HCT116 (cell line): ENCODE results near the gene ARHGAP42. TPM values are rescaled to one million over a fixed set of nuclear protein-coding genes. Genes with fewer than 3 reads are reported as not detected.

ENCODE experiments used
- ATAC-seq: fragments of 200-7000 bp; cut with Tn5 transposase; 2 replicates; pipeline ENCODE4 v1.9.1; 2020; ENCODE audit warnings: mild to moderate bottlenecking, moderate library complexity
- BruUV-seq: library from RNA; stranded (reverse); fragments of 400-500 nt; replicated peaks from 2 replicates; lab custom pipeline; 2021; lab: Mats Ljungman, UMichigan
- CTCF ChIA-PET: fragments of 300-600 bp; sonication (Branson Sonifier 250); formaldehyde crosslinking; loops from one replicate; lab custom pipeline; 2021; ENCODE audit warnings: antibody characterized with exemption; lab: Charles Lee
- POLR2A ChIA-PET: fragments of 300-600, 350-600 bp; sonication (Branson Sonifier 250); formaldehyde crosslinking; loops from one replicate; lab custom pipeline; 2021; ENCODE audit warnings: antibody characterized with exemption; lab: Charles Lee
- RAD21 ChIA-PET, 2 experiments: fragments of 300-600 bp; sonication (Branson Sonifier 250); formaldehyde crosslinking; loops; one replicate each; lab custom pipeline; 2023; ENCODE audit warnings: low total read pairs in 2 of 2; ENCODE audit not compliant: uncharacterized antibody in 2 of 2, unreplicated experiment in 2 of 2, low non-redundant PET in 1 of 2; lab: Charles Lee
- DNase-seq: peaks from one replicate; pipeline ENCODE4 v3.0.0-alpha.2; 2010; ENCODE audit warnings: low read depth, low spot score
- H2AFZ ChIP-seq: fragments of 200-600 bp; shearing (Covaris generic), sonication (generic); 2 replicates; pipeline ENCODE4 v1.6.1; 2017; ENCODE audit warnings: low read depth, mixed run types, mixed read lengths, antibody characterized with exemption, low read length; ENCODE audit not compliant: poor library complexity, severe bottlenecking
- H3K27ac ChIP-seq: 2 replicates; pipeline ENCODE4 v1.5.1; 2012; ENCODE audit warnings: low read depth, low read length
- H3K27me3 ChIP-seq: fragments of 200-600 bp; sonication (generic); 2 replicates; pipeline ENCODE4 v1.6.1; 2016; ENCODE audit warnings: mixed run types, low read length, mixed read lengths; ENCODE audit not compliant: insufficient read depth
- H3K36me3 ChIP-seq, 2 experiments: fragments of 200-500 bp in 1 of 2; fragments of 200-600 bp in 1 of 2; sonication (Bioruptor generic) in 1 of 2; sonication (generic) in 1 of 2; 2 replicates each; pipeline versions ENCODE4 v1.5.1 to v1.6.1; 2014 to 2016; ENCODE audit warnings: low read length in 2 of 2, inconsistent platforms in 1 of 2, mixed read lengths in 1 of 2, mixed run types in 1 of 2; ENCODE audit not compliant: insufficient read depth in 2 of 2, control insufficient read depth in 1 of 2
- H3K4me1 ChIP-seq, 2 experiments: fragments of 200-600 bp in 1 of 2; sonication (generic) in 1 of 2; 2 replicates each; pipeline versions ENCODE4 v1.5.1 to v1.6.1; 2012 to 2017; ENCODE audit warnings: low read length in 2 of 2, inconsistent platforms in 1 of 2, mild to moderate bottlenecking in 1 of 2, mixed read lengths in 1 of 2, mixed run types in 1 of 2, moderate library complexity in 1 of 2; ENCODE audit not compliant: insufficient read depth in 2 of 2, control insufficient read depth in 1 of 2
- H3K4me2 ChIP-seq: fragments of 200-600 bp; sonication (generic); 2 replicates; pipeline ENCODE4 v1.6.1; 2017; ENCODE audit warnings: mixed run types, low read length, mixed read lengths
- H3K4me3 ChIP-seq, 2 experiments: fragments of 200-600 bp in 1 of 2; sonication (generic) in 1 of 2; replicated peaks in 1 of 2; 2 replicates each; pipeline ENCODE4 v1.5.1; 2011 to 2016; ENCODE audit warnings: low read length in 2 of 2, control low read depth in 1 of 2, low read depth in 1 of 2, mild to moderate bottlenecking in 1 of 2, mixed read lengths in 1 of 2, mixed run types in 1 of 2
- H3K79me2 ChIP-seq: fragments of 200-600 bp; sonication (generic); 2 replicates; pipeline ENCODE4 v1.6.1; 2017; ENCODE audit warnings: mild to moderate bottlenecking, mixed run types, low read length, moderate library complexity, mixed read lengths; ENCODE audit not compliant: insufficient read depth
- H3K9ac ChIP-seq: fragments of 200-600 bp; sonication (generic); 2 replicates; pipeline ENCODE4 v1.6.1; 2016; ENCODE audit warnings: low read length, mixed read lengths
- H3K9me2 ChIP-seq: fragments of 200-600 bp; sonication (generic), shearing (Covaris generic); 2 replicates; pipeline ENCODE4 v1.6.1; 2017; ENCODE audit warnings: mixed run types, mild to moderate bottlenecking, moderate library complexity; ENCODE audit not compliant: insufficient read depth
- H3K9me3 ChIP-seq, 2 experiments: fragments of 200-500 bp in 1 of 2; fragments of 200-600 bp in 1 of 2; sonication (Bioruptor generic) in 1 of 2; sonication (generic) in 1 of 2; 2 replicates each; pipeline ENCODE4 v1.6.1; 2014 to 2017; ENCODE audit warnings: low read length in 2 of 2, mixed read lengths in 2 of 2, inconsistent platforms in 1 of 2, low read depth in 1 of 2, mild to moderate bottlenecking in 1 of 2, mixed run types in 1 of 2, moderate library complexity in 1 of 2; ENCODE audit not compliant: control insufficient read depth in 1 of 2, insufficient read depth in 1 of 2
- H4K20me1 ChIP-seq: fragments of 200-600 bp; sonication (generic), shearing (Covaris generic); 2 replicates; pipeline ENCODE4 v1.6.1; 2017; ENCODE audit warnings: mixed run types, mild to moderate bottlenecking, moderate library complexity; ENCODE audit not compliant: insufficient read depth
- CEBPB ChIP-seq: IDR thresholded peaks from 2 replicates; pipeline ENCODE4 v1.6.1; 2012; ENCODE audit warnings: low read depth
- CTCF ChIP-seq, 3 experiments: fragments of 200-600 bp in 1 of 3; sonication (generic) in 1 of 3; IDR thresholded peaks in 2 of 3; conservative IDR thresholded peaks in 1 of 3; 2 replicates each; pipeline ENCODE4 v1.5.1; 2012 to 2017; ENCODE audit warnings: low read depth in 2 of 3, low read length in 2 of 3, antibody characterized with exemption in 1 of 3, borderline replicate concordance in 1 of 3, control low read depth in 1 of 3, mild to moderate bottlenecking in 1 of 3, mixed read lengths in 1 of 3, mixed run types in 1 of 3, moderate library complexity in 1 of 3; ENCODE audit not compliant: insufficient read depth in 1 of 3
- EGR1 ChIP-seq: IDR thresholded peaks from 2 replicates; pipeline ENCODE4 v1.6.1; 2012; ENCODE audit warnings: low read depth
- EZH2 ChIP-seq: fragments of 200-600 bp; sonication (generic); IDR thresholded peaks from 2 replicates; pipeline ENCODE4 v1.6.1; 2017; ENCODE audit warnings: antibody characterized with exemption, mixed run types
- EZH2phosphoT487 ChIP-seq: fragments of 200-600 bp; IDR thresholded peaks from 2 replicates; pipeline ENCODE4 v1.6.1; 2018; ENCODE audit warnings: antibody characterized with exemption, borderline replicate concordance
- FOSL1 ChIP-seq: IDR thresholded peaks from 2 replicates; pipeline ENCODE4 v1.6.1; 2012; ENCODE audit warnings: low read depth
- POLR2A ChIP-seq: IDR thresholded peaks from 2 replicates; pipeline ENCODE4 v1.7.0; 2011; ENCODE audit warnings: borderline replicate concordance; ENCODE audit not compliant: insufficient read depth, insufficient read length; ENCODE audit errors: extremely low read depth
- POLR2AphosphoS5 ChIP-seq: IDR thresholded peaks from 2 replicates; pipeline ENCODE4 v1.6.1; 2011; ENCODE audit warnings: mild to moderate bottlenecking, low read depth, low read length, moderate library complexity
- RAD21 ChIP-seq: IDR thresholded peaks from 2 replicates; pipeline ENCODE4 v1.6.1; 2012; ENCODE audit warnings: low read depth, mild to moderate bottlenecking
- TCF7L2 ChIP-seq: IDR thresholded peaks from 2 replicates; pipeline ENCODE4 v1.7.0; 2011; ENCODE audit warnings: borderline replicate concordance, inconsistent platforms; ENCODE audit not compliant: insufficient read depth, insufficient read length; ENCODE audit errors: extremely low read depth
- YY1 ChIP-seq: IDR thresholded peaks from 2 replicates; pipeline ENCODE4 v1.6.1; 2011; ENCODE audit warnings: low read length, low read depth, moderate library complexity, mild to moderate bottlenecking; ENCODE audit not compliant: insufficient replicate concordance; ENCODE audit errors: extremely low read depth
- ZFX ChIP-seq: fragments of 450-650 bp; IDR thresholded peaks from 2 replicates; pipeline ENCODE4 v1.6.1; 2017
- ZNF274 ChIP-seq: fragments of 200-500 bp; sonication (Bioruptor generic); IDR thresholded peaks from 2 replicates; pipeline ENCODE4 v1.6.1; 2014; ENCODE audit warnings: mild to moderate bottlenecking, low read depth, low read length, inconsistent platforms
- intact Hi-C: fragments of 100-400 bp; cut with micrococcal nuclease; formaldehyde crosslinking; loops from 2 replicates; pipeline ENCODE4 v1.10.0; 2022
- total RNA-seq: library from RNA; stranded (reverse); gene quantifications from one replicate; pipeline ENCODE4 v1.2.1, GENCODE V29; 2021; ENCODE audit not compliant: unreplicated experiment
- TF ChIP-seq, protein P1 (sequence below): IDR thresholded peaks from 2 replicates; pipeline ENCODE4 v1.6.1; 2012
- TF ChIP-seq, protein P2 (sequence below): IDR thresholded peaks from 2 replicates; pipeline ENCODE4 v1.6.1; 2011; ENCODE audit warnings: mild to moderate bottlenecking, low read length, moderate library complexity; ENCODE audit not compliant: insufficient replicate concordance; ENCODE audit errors: extremely low read depth

The ARHGAP42 gene
- total RNA-seq, 1 experiment from 2014 or later = 12.3 TPM

DNA sequence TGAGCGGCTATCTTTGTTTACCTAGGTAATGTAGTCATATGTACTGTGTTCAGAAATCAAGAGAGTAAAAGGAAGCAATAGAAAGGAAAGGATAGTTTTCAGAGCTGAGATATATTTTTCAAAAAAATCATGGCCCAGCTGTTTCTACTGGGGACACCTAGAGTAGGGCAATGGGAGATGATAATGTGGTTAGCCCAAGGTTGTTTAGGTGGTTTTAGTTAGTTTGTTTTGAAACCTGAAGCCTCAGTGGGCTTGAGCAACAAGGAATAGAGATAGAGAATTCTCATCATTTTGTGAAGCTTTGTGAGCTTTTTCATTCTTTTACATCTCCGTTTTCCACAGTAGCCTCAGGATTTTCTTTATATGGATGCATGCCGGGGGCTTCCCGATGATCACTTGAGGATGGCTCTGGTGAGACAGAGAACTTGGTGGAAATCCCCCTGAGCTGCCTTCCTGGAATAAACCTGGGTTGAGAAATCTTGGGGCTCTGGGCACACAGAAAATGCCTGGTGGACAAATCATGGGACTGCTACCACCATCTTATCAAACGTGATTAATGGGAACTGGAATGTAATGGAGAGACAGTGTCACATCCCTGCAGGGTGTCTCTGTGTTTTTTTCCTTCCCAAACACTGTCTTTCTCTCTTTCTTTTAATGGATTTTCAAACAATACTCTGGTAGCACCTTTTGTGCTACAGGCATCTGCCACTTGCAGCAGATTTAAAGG lies 49.0 kb downstream of the ARHGAP42 start:
- peaks cover 19% of the 10 kb centered on the region for H3K79me2 ChIP-seq
- H3K9me3 ChIP-seq = no peaks in the 10 kb centered on the region
- H3K4me2 ChIP-seq = no peak overlapping the region
- no peak overlapping the region for H3K27ac ChIP-seq
- no peaks in the 10 kb centered on the region for H3K9me2 ChIP-seq
- DNase-seq (no peak), ATAC-seq (no peak)
- no peaks in the 10 kb centered on the region for H3K36me3 ChIP-seq
- BruUV-seq = no TSS peak
- no peak overlapping the region for H3K9ac ChIP-seq
- ChIA-PET RAD21 (no interaction called here), POLR2A (no interaction called here), CTCF (interaction anchor here (1.5 kb wide), 1 partner anchor 15 kb away, joined by 3 read pairs; no protein-coding TSS in a partner anchor)
- H3K4me3 ChIP-seq = no peak overlapping the region
- peaks cover 23 to 44% of the 10 kb centered on the region in 2 experiments for H3K4me1 ChIP-seq
- no peak overlapping the region for H2AFZ ChIP-seq
- no peaks in the 10 kb centered on the region for H4K20me1 ChIP-seq
- TF ChIP-seq EZH2 (no peak), YY1 (no peak), RAD21 (no peak), ZNF274 (no peak), POLR2AphosphoS5 (no peak), EZH2phosphoT487 (no peak), CTCF (IDR thresholded peaks at IDR 0.05 in 2 of 3, conservative IDR thresholded peaks at IDR 0.05 in 1 of 3; ENCODE audit: borderline replicate concordance in 1 of 3, insufficient read depth in 1 of 3, low read depth in 2 of 3, low read length in 2 of 3) (no peak), FOSL1 (no peak), EGR1 (no peak), ZFX (no peak), TCF7L2 (no peak), POLR2A (no peak), CEBPB (no peak)
- TF ChIP-seq, protein P1, sequence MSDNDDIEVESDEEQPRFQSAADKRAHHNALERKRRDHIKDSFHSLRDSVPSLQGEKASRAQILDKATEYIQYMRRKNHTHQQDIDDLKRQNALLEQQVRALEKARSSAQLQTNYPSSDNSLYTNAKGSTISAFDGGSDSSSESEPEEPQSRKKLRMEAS = no peak
- TF ChIP-seq, protein P2, sequence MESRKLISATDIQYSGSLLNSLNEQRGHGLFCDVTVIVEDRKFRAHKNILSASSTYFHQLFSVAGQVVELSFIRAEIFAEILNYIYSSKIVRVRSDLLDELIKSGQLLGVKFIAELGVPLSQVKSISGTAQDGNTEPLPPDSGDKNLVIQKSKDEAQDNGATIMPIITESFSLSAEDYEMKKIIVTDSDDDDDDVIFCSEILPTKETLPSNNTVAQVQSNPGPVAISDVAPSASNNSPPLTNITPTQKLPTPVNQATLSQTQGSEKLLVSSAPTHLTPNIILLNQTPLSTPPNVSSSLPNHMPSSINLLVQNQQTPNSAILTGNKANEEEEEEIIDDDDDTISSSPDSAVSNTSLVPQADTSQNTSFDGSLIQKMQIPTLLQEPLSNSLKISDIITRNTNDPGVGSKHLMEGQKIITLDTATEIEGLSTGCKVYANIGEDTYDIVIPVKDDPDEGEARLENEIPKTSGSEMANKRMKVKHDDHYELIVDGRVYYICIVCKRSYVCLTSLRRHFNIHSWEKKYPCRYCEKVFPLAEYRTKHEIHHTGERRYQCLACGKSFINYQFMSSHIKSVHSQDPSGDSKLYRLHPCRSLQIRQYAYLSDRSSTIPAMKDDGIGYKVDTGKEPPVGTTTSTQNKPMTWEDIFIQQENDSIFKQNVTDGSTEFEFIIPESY = no peak
- intact Hi-C loops = no loop called here
- H3K27me3 ChIP-seq = no peaks in the 10 kb centered on the region
